Inflammatory macrophage treated with lipopolysaccharide for 4 hours (primary cell): ENCODE results near the gene ATR.
"Not testable (repeated sequence)": the region's sequence is repeated elsewhere in the genome, so short reads cannot be mapped to it uniquely, and the experiment has no call there.

Experiments used
- DNase-seq: peaks from one replicate; pipeline ENCODE4 v3.0.0-alpha.2; 2020

Gene ATR

DNA sequence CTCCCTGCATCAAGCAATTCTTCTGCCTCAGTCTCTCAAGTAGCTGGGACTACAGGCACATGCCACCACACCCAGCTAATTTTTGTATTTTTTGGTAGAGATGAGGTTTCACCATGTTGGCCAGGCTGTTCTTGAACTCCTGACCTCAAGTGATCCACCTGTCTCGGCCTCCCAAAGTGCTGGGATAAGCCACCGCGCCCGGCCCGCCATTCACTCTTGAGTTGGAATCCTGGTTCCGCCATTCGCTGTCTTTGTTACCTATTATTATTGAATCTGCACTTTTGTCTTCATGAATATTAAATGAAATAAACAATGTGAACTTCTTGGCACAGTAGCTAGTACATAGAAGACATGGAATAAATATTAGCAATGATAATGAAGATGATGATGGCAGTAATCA, 13.7 kb upstream of the ATR start:
- not testable (repeated sequence) for DNase-seq

DNA sequence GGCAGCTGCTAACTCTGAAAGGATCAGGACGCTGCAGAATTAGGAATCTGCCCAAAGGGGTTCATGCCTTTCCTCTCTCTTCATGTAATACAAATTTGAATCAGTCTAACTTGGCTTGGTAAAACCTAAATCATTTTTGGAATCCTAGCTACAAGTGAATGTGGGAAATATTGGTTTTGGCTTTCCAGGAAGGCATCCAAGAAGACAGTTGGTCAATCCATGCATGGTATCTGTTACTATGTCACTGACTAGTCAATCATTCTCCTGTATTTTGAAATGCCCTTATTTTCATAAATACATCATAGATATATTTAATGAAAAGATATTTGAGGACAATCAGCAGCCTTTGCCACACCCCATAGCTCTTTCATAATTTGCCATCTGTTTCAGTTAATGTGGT, 10.2 kb upstream of the ATR start:
- no peak for DNase-seq

DNA sequence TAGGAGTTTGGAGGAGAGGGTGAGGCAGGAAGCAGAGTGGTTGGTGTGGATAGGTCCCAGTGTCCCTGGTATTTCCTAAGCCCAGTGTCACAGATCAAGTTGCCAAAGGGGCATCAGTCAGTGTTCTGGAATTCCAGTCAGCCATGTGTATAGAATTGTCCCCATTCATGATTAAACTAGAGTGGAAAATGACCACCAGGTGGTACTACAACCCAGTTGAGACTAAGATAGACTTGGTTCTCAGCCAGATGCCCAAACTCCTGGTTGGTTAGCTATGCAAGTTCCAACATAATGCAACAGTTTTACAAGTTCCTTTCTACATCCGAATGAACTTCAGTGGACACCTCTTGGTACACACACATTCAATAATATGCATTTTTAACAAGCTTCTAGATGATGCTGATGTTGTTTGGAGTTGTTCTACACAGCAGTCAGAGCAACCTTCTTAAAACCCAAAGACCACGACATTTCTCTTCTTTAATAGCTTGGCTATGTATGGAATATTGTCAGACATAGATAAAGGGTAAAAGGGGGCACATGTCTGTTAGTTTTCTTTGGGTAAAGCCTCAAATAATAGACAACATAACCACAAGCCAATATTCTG, 8.4 kb upstream of the ATR start:
- DNase-seq: peak; percentile 57

DNA sequence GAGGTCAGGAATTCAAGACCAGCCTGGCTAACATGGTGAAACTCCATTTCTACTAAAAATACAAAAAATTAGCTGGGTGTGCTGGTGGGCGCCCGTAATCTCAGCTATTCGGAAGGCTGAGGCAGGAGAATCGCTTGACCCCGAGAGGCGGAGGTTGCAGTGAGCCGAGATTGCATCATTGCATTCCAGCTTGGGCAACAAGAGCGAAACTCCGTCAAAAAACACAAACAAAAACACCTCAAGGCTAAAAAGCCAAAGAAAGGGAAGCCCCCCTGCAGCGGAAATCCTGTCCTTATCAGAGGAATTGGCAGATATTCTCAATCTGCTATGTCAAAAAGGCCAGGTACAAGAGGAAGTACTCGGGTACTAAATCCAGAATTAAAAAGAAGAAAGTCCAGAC, 2.5 kb upstream of the ATR start:
- DNase-seq: not testable (repeated sequence)

DNA sequence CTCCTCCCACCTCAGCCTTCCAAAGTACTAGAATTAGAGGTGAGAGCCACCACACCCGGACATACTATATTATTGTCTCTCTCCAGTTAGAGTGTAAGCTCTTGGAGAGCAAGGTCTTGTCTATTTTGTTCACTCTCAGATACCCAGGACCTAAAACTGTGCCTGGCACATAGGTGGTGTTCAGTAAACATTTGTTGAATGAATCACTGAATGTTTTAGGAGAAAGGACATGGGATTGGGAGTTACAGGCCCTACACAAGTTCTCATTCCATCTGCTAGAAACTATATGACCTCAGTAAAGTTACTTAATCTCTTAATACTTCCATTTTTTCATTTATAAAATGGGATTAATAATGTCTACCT, 1.5 kb upstream of the ATR start:
- DNase-seq: no peak

DNA sequence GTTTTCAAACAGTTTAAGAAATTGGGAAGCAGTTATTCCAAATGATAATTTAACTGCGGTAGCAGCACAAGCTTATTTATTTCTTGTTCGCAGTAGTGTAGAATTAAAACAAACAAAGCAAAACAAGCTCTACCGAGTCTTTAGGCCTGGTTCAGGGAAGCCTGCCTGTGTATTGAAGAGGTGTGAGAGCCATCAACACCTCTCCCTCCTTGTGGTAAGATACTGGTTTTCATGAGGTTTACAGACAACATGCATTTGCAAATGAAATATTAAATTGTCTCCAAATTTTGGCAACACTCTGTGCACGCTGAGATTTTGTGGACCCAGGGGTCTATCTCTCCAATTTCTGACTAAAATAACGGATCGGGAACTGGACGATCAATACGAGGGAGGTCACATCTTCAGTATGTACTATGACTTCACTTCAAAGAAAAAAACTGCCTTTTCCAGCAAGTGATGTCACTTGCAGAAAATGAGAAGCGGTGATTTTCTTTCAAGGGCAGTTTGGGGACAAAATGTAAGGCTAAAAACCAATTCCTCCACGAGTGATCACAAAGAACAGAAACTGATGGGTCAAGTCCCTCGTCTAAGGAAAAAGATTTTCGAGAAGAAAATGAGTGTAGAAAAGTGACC, 721 bp downstream of the ATR start:
- peak; percentile 71 for DNase-seq

DNA sequence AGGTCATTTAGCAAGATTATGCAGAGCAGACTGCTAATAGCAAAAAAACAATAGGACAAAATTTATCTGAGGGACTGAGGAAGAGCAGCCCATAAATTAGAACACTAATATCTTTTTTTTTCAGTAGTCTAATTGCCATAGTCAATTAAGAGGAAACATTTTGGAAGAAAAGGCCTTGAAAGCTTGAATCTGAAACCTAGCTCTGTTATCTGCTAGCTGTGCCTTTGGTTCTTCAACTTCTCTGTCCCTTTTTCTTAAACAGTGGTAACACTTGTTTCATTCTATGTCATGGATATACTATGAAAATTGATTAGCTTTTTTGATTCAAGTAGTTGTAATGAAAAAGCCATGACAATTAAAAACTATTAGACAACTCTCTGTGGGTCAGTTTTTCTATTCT, 1.7 kb downstream of the ATR start:
- DNase-seq: peak; percentile 21

DNA sequence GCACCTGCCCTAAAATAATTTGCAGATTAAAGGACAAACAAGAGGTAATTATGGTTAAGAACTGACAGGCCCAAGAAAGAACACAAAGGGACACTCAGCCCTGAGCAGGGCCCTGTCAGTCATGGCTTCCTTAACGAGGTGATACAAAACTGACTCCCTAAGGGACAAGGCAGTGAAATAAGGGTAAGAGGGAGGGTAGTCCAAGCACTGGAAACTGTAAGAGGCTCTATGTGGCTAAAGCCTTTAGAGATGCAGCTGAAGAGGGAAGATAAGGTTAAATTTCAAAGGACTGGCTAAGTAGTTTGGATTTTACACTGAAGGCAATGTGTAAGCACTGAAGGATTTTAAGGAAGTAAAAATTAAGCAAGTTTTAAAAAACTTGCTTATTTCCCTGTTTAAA, 3.9 kb downstream of the ATR start:
- DNase-seq: peak; percentile 24

DNA sequence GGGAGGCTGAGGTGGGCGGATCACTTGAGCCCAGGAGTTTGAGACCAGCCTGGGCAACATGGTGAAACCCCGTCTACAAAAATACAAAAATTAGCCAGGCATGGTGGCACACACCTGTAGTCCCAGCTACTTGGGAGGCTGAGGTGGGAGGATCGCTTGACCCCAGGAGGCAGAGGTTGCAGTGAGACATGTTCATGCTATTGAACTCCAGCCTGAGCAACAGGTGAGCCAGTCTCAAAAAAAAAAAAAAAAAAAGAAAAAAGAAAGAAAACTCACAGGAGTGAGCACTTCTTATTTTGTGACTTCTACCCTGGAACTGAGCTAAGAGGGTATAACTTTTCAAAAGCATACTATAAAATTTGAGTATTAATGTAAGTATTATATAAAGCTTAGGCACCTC, 4.3 kb downstream of the ATR start:
- not testable (repeated sequence) for DNase-seq

DNA sequence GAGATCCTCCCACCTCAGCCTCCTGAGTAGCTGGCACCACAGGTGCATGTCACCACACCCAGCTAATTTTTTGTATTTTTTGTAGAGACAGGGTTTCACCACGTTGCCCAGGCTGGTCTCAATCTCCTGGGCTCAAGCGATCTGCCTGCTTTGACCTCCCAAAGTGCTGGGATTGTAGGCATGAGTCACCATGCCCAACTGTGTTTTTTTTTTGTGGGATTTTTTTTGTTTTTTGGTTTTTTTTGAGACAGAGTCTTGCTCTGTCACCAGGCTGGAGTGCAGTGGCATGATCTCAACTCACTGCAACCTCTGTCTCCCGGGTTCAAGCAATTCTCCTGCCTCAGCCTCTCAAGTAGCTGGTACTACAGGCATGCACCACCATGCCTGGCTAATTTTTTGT, 9.1 kb downstream of the ATR start:
- DNase-seq: not testable (repeated sequence)

DNA sequence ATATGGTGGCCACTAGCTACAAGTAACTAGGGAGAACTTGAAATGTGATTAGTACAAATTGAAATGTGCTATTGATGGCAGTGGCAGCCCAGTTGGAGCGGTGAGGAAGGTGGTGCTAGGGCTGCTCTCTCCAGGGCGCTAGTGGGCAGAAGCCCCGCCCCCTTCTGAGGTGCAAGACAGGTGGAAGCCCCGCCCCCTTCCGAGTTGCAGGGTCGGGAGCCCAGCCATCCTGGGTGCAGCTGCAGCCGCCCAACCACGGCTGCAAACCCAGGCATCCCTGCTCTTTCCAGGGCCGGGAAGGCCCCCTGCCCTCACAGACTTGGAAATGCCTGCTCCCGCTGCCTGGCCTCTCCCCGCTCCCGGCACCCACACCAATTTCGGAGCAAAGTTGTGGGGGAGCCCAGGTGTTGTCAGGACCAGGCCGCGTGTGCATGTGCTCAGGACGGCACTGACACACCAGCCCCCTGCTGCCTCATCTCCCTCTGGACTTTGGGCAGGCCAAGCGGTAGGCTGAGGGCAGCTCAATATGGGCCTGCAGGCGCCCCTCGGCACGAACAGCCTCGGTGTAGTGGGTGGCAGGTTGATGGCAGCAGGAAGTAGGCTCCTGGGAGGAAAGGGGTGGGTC, 10.0 kb downstream of the ATR start:
- DNase-seq: no peak

DNA sequence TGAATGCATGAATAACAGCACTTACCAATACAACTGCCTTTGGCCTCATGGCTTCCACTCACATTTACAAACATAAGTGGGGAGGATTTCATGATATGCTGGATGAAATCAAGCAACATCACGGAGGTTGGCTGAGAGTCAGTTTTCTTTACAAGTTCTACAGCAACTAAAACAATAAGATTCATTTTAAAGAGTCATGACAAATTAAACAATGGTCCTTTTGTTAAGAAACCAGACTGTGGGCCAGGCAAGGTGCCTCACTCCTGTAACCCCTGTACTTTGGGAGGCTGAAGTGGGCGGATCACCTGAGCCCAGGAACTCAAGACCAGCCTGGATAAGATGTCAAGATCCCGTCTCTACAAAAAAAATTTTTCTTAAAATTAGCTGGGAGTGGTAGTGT, 12.4 kb downstream of the ATR start:
- DNase-seq: no peak

DNA sequence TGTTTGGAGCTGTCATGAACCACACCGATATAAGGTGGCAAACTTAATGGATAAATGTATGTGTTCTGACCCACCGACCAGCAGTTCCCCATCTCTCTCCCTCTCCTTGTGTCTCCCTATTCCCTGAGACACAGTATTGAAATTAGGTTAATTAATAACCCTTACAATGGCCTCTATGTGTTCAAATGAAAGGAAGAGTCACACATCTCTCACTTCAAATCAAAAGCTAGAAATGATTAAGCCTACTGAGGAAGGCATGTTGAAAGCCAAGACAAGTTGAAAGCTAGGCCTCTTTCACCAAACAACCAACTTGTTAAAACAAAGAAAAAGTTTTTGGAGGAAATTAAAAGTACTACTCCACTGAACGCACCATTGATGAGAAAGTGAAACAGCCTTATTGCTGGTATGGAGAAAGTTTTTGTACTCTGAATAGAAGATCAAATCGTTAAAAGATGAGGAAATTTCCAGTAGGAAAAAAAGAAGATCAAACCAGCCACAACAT, 15.0 kb downstream of the ATR start:
- no peak for DNase-seq

DNA sequence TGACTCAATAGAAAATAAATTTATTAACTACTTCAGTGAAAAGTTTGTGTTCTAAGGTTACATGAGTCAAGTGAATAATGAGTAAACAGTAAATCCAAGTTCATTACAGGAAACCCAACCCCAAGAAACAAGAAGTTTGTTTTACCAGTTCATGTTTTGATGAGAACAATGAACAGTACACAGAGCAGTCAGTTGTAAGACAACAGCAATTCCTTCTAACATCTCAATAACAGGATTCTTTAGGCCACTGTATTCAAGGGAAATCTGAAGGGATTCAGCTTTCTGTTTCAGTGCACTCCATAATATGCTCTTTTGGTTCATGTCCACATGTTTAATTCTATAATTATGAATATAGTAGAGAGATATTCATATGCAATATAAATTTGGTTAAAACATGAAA, 18.4 kb downstream of the ATR start:
- DNase-seq: no peak

DNA sequence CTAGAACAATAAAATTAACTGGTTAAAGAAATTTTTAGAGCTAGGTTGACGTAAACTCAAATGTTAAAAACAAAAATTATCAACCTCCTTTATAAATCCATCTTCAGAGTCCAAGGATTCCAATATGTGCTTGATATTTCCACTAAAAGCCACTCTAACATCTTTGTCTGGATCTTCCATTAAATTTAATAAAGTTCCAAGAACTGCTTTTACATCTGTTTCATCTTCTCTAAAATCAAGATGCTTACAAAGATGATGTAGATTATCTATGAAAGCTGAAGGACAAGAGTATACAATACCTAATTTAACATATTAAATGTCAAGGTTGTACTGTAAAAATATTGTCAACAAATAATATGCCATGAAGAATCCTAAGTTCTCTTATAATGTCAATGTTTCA, 24.8 kb downstream of the ATR start:
- no peak for DNase-seq

DNA sequence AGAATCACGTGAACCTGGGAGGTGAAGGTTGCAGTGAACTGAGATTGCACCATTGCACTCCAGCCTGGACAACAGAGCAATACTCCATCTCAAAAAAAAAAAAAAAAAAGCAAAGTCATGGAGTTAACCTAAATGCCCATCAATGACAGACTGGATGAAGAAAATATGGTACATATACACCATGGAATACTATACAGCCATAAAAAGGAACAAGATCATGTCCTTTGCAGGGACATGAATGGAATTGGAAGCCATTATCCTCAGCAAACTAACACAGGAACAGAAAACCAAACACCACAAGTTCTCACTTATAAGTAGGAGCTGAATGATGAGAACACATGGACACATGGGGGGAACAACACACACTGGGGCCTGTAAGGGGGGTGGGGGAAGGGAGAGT, 26.0 kb downstream of the ATR start:
- not testable (repeated sequence) for DNase-seq

DNA sequence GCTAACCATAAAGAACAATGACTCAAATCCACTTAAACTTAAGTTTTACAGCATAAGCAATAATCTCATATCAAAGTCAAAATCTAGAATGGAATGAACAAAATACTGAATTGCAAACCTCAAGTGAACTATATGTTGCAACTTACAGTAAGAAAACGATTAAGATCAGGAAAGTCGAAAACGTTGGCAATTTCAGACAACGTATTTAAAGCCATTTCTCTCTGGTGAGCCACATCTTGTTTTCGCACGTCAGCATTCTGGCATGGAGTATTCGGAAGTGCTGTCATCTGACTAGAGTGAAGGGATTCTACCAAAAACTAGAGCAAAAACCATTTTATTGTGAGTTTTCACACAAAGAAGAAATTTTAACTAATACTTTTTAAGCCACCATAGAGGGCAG, 28.5 kb downstream of the ATR start:
- no peak for DNase-seq

DNA sequence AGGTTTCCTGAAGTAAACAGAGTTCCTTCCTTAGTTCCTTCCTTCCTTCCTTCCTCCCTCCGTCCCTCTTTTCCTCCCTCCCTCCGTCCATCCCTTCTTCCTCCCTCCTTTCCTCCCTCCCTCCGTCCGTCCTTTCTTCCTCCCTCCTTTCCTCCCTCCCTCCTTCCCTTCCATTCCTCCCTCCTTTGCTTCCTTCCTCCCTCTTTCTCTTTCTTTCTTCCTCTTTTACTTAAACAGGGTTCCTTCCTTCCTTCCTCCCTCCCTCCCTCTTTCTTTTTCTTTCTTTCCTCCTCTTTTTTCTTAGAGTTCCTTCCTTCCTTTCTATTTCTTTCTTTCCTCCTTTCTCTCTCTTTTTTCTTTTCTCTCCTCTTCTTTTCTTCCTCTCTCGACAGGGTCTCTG, 35.2 kb downstream of the ATR start:
- no peak for DNase-seq

DNA sequence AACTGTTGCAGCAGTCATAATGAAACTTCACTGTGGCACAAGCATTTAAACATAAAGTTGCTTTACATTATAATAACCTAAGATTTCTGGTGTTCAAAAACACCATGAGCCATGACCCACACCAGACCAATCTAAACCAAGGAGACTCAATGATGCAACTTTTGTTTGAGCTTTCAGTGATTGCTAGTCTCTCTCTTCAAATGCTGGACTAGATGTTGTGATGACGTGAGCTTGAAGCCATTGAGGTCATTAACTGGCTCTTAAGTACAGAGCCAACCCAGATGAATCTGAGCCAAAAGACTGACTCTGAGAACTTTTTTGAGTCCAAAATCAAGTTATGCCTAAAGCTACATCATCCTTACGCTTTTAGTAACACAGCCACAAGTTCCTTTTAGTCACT, 36.5 kb downstream of the ATR start:
- DNase-seq: no peak

DNA sequence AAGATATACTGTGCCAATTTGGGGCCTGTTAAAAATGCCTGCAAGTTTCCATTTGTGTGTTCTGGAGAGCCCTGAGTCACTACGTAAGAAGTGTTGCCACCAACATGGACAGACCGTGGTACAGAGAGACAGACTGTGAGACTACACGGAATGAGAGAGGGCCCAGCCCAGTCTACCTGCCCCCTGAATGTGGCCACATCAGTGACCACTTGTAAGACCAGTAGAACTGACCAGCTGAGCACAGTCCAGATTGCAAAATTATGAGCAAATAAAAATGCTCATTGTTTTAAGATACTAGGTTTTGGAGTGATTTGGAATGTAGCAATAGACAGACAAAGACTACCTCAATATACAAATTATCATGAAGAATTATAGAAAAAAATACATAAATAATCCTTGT, 42.0 kb downstream of the ATR start:
- no peak for DNase-seq

DNA sequence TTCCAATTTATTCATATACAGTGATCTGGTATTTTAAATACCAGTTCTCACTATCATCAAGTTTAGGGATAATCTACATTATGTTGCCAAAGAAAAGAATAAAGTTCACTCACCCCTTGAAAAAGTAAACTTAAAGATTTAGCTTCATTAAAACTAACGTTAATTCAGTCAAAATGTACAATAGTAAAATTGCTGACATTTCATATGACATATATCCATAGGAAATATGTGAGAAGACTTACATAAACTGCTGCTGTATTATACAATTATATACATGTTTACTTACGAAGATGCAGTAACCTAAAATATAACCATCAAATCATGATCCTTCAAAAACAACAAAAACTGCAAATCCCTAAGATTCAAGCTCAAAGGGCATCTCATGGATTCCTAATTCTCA, 44.0 kb downstream of the ATR start:
- DNase-seq: no peak

DNA sequence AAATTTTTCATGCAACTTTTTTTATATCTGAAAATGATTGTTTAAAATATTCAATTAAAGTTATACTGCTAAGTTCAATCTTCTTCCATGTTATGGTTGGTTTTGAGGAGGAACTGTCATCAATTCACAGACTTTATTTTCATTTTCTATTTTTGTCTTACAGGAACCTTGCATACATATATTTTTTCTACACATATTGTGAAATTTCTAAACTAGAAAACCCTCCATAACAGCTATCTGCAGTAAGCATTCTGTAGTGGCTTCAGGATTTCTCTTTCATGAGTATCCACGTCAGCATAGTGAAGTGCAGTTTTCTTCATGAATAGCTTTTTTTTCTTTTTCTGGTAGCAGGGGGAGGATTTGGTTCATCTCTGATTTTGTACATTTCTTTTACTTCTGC, 48.2 kb downstream of the ATR start:
- DNase-seq: peak; percentile 65

DNA sequence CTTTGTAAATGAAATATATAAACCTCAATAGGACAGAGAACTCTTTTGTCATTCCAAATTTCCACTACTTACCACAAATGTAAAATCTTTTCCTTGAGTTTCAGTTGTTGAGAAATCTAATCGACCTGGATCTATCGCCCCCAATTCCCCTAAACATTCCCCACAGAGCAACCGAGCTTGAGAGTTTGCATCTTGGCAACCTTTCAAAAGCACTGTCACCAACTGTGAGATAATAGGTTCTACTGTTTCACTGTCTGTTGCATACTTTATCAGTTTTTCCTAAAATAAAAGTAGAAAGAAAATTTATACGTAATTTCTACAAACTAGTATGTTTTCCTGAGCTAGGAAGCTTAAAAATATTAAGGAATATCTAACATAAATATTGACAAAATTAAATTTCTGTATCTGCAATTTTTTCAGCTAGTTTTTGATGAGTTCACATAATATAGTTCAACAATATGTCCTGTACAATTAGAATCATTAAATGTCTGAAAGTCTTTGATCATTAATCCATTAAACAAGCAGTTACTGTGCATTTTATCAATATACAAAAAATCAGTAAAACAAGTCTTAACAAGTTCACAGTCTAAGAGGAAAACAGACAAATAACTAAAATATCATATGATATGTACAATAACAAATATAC, 54.5 kb downstream of the ATR start:
- DNase-seq: no peak

DNA sequence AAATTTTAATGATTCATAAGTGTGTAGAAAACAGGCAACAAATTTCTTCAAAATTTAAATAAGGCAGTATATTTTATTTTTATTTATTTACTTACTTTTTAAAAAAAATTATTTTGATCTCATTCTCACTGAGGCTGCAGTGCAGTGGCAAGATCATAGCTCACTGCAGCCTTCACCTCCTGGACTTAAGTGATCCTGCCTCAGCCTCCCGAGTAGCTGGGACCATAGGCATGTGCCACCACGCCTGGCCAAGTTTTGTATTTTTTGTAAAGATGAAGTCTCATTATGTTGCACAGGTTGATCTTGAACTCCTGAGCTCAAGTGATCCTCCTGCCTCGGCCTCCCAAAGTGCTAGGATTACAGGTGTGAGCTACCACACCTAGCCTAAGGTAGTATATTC, 69.5 kb downstream of the ATR start:
- DNase-seq: no peak
